Measurements from ENCODE around the gene PCDHB16.
"Not testable (repeated sequence)": the region's sequence is repeated elsewhere in the genome, so short reads cannot be mapped to it uniquely, and the experiment has no call there.

The PCDHB16 gene

DNA sequence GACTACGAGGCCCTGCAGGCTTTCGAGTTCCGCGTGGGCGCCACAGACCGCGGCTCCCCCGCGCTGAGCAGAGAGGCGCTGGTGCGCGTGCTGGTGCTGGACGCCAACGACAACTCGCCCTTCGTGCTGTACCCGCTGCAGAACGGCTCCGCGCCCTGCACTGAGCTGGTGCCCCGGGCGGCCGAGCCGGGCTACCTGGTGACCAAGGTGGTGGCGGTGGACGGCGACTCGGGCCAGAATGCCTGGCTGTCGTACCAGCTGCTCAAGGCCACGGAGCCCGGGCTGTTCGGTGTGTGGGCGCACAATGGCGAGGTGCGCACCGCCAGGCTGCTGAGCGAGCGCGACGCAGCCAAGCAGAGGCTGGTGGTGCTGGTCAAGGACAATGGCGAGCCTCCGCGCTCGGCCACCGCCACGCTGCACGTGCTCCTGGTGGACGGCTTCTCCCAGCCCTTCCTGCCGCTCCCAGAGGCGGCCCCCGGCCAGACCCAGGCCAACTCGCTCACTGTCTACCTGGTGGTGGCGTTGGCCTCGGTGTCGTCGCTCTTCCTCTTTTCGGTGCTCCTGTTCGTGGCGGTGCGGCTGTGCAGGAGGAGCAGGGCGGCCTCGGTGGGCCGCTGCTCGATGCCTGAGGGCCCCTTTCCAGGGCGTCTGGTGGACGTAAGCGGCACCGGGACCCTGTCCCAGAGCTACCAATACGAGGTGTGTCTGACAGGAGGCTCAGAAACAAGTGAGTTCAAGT, 2.1 kb downstream of the PCDHB16 start:
- DNase-seq = not testable (repeated sequence)

DNA sequence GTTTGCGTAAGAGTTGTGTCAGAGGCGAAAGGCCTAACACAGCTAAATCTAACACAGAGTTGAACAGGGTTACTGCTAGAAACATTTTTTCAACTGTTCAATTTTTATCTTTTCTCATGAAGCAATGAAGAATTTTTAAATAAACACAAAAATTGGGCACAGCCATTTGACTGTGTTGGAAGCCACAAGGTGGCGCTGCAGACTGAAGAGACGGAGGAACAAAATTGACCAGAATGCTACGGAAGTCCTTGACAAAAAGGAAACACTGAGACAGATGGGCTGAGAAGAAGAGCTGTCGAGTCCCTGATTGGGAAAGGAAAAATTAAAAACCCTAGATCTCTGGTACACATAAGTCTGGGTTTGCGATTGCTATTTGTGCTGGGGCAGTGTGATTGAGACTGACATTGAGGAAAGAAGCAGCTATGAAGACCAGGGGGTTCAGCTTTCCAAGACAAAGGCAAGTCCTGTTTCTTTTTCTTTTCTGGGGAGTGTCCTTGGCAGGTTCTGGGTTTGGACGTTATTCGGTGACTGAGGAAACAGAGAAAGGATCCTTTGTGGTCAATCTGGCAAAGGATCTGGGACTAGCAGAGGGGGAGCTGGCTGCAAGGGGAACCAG, 4.8 kb downstream of the PCDHB16 start, which contains the start of gene PCDHB9:
Gene PCDHB9 (plus strand): TSS at position 265 of the 616 bp plus-strand sequence. CDS start 158 bp downstream, at position 423.
- no peak for DNase-seq

DNA sequence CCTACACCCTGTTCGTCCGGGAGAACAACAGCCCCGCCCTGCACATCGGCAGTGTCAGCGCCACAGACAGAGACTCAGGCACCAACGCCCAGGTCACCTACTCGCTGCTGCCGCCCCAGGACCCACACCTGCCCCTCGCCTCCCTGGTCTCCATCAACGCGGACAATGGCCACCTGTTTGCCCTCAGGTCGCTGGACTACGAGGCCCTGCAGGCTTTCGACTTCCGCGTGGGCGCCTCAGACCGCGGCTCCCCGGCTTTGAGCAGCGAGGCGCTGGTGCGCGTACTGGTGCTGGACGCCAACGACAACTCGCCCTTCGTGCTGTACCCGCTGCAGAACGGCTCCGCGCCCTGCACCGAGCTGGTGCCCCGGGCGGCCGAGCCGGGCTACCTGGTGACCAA, 6.5 kb downstream of the PCDHB16 start:
- not testable (repeated sequence) for DNase-seq

DNA sequence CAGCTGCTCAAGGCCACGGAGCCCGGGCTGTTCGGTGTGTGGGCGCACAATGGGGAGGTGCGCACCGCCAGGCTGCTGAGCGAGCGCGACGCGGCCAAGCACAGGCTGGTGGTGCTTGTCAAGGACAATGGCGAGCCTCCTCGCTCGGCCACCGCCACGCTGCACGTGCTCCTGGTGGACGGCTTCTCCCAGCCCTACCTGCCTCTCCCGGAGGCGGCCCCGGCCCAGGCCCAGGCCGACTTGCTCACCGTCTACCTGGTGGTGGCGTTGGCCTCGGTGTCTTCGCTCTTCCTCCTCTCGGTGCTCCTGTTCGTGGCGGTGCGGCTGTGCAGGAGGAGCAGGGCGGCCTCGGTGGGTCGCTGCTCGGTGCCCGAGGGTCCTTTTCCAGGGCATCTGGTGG, 6.9 kb downstream of the PCDHB16 start:
- DNase-seq = not testable (repeated sequence)

DNA sequence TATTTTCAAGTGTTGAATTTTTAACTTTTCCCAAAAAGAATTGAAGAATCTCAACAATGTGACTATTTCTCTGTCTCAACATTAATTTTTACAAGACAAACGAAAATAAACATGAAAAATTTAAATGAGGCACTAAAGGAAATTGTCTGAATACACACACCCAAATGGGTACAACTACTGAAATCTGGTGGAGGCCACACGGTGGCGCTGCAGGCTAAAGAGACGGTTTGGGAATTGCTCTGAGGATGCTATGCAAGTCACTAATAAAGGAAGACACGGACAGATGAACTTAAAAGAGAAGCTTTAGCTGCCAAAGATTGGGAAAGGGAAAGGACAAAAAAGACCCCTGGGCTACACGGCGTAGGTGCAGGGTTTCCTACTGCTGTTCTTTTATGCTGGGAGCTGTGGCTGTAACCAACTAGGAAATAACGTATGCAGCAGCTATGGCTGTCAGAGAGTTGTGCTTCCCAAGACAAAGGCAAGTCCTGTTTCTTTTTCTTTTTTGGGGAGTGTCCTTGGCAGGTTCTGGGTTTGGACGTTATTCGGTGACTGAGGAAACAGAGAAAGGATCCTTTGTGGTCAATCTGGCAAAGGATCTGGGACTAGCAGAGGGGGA, 10.0 kb downstream of the PCDHB16 start, which contains the start of gene PCDHB10:
Gene PCDHB10 (plus strand): TSS at position 244 of the 616 bp plus-strand sequence. CDS start 200 bp downstream, at position 444.
- DNase-seq = peak; percentile 80

DNA sequence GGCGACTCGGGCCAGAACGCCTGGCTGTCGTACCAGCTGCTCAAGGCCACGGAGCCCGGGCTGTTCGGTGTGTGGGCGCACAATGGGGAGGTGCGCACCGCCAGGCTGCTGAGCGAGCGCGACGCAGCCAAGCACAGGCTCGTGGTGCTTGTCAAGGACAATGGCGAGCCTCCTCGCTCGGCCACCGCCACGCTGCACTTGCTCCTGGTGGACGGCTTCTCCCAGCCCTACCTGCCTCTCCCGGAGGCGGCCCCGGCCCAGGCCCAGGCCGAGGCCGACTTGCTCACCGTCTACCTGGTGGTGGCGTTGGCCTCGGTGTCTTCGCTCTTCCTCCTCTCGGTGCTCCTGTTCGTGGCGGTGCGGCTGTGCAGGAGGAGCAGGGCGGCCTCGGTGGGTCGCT, 12.1 kb downstream of the PCDHB16 start:
- not testable (repeated sequence) for DNase-seq

DNA sequence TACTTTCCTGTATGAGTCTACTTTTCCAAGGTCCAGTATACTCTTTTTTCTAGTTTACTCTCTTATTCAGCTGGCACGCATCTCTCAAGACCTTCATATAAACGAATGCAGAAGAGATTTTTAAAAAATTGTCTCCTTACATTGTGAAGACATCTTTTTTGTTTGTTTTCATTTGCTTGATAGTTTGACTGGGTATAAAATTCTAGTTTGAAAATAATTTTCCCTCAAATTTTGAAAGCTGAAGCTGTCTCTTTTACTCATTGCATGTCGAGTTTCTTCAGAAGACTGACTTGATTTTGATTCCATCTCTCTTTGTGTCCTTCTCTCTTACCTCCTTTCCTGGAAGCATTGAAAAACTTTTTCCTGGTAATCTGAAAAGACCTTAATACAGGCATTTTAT, 14.2 kb downstream of the PCDHB16 start:
- no peak for DNase-seq

DNA sequence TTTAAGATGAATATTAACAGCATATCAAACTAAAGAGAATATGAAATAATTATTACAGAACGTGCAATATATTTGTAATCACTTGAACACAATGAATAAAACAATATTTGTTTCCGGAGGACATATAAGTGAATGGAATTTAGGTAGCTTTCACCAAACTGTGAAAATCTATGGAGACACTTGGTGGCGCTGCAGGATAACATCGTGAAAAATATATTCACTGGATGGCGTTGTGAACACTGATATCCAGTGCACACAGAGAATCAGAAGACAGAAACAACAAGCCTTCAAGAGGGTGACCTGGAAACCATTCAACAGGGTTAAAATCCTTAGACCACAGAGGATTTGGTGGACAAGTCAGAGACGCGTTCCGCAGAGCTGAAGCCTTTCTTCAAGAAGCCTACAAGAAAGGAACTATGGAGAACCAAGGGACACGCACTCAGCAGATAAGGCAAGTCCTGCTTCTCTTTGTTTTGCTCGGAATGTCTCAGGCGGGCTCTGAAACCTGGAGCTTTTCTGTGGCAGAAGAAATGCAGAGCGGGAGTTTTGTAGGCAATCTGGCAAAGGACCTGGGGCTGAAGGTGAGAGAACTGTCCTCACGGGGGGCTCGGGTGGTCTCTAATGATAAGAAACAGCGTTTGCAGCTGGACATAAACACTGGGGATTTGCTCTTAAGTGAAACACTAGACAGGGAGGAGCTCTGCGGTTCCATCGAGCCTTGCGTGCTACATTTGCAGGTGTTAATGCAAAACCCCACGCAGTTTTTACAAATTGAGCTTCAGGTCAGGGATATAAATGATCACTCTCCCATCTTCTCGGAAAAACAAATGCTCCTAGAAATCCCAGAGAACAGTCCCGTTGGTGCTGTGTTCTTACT, 17.4 kb downstream of the PCDHB16 start, which contains the start of gene PCDHB11:
Gene PCDHB11 (plus strand): TSS at position 269 of the 877 bp plus-strand sequence. CDS start 148 bp downstream, at position 417.
- no peak for DNase-seq

DNA sequence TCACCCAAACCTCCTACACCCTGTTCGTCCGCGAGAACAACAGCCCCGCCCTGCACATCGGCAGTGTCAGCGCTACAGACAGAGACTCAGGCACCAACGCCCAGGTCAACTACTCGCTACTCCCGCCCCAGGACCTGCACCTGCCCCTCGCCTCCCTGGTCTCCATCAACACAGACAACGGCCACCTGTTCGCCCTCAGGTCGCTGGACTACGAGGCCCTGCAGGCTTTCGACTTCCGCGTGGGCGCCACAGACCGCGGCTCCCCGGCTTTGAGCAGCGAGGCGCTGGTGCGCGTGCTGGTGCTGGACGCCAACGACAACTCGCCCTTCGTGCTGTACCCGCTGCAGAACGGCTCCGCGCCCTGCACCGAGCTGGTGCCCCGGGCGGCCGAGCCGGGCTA, 18.9 kb downstream of the PCDHB16 start:
- not testable (repeated sequence) for DNase-seq

DNA sequence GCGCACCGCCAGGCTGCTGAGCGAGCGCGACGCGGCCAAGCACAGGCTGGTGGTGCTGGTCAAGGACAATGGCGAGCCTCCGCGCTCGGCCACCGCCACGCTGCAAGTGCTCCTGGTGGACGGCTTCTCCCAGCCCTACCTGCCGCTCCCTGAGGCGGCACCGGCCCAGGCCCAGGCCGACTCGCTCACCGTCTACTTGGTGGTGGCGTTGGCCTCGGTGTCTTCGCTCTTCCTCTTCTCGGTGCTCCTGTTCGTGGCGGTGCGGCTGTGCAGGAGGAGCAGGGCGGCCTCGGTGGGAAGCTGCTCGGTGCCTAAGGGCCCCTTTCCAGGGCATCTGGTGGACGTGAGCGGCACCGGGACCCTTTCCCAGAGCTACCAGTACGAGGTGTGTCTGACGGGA, 19.5 kb downstream of the PCDHB16 start:
- not testable (repeated sequence) for DNase-seq

DNA sequence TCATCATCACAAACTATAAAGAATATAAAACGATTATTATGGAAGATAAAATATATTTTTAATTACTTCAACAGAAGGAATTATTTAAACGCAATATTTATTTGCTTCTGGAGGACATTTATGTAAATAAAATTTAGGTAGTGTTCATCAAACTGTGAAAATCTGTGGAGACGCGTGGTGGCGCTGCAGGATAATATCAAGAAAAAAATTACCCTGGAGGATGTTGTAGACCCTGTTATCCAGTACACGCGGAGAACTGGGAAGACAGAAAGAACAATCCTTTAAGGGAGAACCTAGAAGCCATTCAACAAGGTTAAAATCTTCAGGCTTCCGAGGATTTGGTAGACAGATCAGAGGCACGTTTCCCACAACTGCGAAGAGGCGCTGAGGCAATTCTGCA, 26.3 kb downstream of the PCDHB16 start, which contains the start of gene PCDHB12:
Gene PCDHB12 (plus strand): TSS at position 242 of the 400 bp plus-strand sequence. CDS start 189 bp downstream, outside the sequence.
- no peak for DNase-seq

DNA sequence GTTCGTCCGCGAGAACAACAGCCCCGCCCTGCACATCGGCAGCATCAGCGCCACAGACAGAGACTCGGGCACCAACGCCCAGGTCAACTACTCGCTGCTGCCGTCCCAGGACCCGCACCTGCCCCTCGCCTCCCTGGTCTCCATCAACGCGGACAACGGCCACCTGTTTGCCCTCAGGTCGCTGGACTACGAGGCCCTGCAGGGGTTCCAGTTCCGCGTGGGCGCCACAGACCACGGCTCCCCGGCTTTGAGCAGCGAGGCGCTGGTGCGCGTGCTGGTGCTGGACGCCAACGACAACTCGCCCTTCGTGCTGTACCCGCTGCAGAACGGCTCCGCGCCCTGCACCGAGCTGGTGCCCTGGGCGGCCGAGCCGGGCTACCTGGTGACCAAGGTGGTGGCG, 28.1 kb downstream of the PCDHB16 start:
- DNase-seq = not testable (repeated sequence)

DNA sequence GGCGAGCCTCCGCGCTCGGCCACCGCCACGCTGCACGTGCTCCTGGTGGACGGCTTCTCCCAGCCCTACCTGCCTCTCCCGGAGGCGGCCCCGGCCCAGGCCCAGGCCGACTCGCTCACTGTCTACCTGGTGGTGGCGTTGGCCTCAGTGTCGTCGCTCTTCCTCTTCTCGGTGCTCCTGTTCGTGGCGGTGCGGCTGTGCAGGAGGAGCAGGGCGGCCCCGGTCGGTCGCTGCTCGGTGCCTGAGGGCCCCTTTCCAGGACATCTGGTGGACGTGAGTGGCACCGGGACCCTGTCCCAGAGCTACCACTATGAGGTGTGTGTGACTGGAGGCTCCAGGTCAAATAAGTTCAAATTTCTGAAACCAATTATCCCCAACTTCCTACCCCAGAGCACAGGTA, 28.7 kb downstream of the PCDHB16 start:
- DNase-seq = not testable (repeated sequence)

DNA sequence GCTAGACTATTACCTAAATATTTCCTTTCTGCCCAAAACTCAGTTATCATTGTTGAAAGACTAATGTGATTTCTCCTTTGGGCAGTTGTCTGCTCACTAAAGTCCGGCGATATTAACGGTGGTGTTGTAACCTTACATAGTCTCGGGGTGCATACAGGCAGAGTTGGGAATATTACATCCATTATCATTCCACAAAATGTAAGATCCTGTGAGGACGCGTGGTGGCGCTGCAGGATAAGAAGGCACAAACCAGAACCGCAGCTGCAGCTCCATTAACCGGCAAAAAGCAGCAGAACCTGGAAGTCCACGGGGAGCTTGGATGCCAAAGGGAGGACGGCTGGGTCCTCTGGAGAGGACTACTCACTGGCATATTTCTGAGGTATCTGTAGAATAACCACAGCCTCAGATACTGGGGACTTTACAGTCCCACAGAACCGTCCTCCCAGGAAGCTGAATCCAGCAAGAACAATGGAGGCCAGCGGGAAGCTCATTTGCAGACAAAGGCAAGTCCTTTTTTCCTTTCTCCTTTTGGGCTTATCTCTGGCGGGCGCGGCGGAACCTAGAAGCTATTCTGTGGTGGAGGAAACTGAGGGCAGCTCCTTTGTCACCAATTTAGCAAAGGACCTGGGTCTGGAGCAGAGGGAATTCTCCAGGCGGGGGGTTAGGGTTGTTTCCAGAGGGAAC, 31.6 kb downstream of the PCDHB16 start, which contains the start of gene PCDHB13:
Gene PCDHB13 (plus strand): TSS at position 264 of the 684 bp plus-strand sequence. CDS start 205 bp downstream, at position 469.
- not testable (repeated sequence) for DNase-seq

DNA sequence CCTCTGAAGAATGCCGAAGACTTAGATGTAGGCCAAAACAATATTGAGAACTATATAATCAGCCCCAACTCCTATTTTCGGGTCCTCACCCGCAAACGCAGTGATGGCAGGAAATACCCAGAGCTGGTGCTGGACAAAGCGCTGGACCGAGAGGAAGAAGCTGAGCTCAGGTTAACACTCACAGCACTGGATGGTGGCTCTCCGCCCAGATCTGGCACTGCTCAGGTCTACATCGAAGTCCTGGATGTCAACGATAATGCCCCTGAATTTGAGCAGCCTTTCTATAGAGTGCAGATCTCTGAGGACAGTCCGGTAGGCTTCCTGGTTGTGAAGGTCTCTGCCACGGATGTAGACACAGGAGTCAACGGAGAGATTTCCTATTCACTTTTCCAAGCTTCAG, 32.4 kb downstream of the PCDHB16 start:
- not testable (repeated sequence) for DNase-seq

DNA sequence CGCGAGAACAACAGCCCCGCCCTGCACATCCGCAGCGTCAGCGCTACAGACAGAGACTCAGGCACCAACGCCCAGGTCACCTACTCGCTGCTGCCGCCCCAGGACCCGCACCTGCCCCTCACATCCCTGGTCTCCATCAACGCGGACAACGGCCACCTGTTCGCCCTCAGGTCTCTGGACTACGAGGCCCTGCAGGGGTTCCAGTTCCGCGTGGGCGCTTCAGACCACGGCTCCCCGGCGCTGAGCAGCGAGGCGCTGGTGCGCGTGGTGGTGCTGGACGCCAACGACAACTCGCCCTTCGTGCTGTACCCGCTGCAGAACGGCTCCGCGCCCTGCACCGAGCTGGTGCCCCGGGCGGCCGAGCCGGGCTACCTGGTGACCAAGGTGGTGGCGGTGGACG, 33.3 kb downstream of the PCDHB16 start:
- not testable (repeated sequence) for DNase-seq

DNA sequence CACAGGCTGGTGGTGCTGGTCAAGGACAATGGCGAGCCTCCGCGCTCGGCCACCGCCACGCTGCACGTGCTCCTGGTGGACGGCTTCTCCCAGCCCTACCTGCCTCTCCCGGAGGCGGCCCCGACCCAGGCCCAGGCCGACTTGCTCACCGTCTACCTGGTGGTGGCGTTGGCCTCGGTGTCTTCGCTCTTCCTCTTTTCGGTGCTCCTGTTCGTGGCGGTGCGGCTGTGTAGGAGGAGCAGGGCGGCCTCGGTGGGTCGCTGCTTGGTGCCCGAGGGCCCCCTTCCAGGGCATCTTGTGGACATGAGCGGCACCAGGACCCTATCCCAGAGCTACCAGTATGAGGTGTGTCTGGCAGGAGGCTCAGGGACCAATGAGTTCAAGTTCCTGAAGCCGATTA, 33.8 kb downstream of the PCDHB16 start:
- not testable (repeated sequence) for DNase-seq

DNA sequence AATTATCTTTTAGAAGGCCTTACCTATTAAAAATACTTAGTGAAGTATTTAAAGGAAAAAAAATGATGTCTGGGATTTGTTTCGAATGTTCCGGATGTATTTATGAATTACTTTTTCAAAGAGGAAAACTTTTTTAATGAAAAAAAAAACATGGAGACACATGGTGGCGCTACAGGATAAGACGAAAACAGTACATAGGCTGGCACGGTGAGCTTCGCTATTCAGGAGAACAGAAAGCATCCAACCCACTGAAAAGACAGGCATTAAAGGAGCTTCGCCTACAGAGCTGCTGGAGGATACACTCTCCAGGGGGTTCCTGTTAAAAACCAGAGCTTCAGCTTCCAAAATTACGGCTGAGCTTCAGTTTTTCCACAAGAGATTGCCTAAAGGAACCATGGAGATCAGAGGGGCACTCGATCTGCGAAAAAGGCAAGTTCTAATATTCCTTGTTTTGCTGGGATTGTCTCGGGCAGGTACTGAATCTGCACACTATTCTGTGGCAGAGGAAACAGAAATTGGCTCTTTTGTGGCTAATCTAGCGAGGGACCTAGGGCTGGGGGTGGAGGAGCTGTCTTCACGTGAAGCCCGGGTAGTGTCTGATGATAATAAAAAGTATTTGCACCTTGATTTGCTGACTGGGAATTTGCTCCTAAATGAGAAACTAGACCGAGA, 41.1 kb downstream of the PCDHB16 start, which contains the start of gene PCDHB14:
Gene PCDHB14 (plus strand): TSS at position 232 of the 672 bp plus-strand sequence. CDS start 163 bp downstream, at position 395.
- DNase-seq = no peak

DNA sequence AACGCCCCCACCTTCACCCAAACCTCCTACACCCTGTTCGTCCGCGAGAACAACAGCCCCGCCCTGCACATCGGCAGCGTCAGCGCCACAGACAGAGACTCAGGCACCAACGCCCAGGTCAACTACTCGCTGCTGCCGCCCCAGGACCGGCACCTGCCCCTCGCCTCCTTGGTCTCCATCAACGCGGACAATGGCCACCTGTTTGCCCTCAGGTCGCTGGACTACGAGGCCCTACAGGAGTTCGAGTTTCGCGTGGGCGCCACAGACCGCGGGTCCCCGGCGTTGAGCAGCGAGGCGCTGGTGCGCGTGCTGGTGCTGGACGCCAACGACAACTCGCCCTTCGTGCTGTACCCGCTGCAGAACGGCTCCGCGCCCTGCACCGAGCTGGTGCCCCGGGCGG, 42.7 kb downstream of the PCDHB16 start:
- DNase-seq = not testable (repeated sequence)

DNA sequence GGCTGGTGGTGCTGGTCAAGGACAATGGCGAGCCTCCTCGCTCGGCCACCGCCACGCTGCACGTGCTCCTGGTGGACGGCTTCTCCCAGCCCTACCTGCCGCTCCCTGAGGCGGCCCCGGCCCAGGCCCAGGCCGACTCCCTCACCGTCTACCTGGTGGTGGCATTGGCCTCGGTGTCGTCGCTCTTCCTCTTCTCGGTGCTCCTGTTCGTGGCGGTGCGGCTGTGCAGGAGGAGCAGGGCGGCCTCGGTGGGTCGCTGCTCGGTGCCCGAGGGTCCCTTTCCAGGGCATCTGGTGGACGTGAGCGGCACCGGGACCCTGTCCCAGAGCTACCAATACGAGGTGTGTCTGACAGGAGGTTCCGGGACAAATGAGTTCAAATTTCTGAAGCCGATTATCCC, 43.2 kb downstream of the PCDHB16 start:
- not testable (repeated sequence) for DNase-seq
